Large intestine (tissue), 3 donors: ENCODE data around the gene CYP27C1. TPM values are rescaled to one million over a fixed set of nuclear protein-coding genes. Genes with fewer than 3 reads are reported as not detected.

Source experiments
- DNase-seq, 2 donors: peaks; one replicate each; pipeline versions ENCODE4 v3.0.0 to v3.0.0-alpha.2; 2013
- H3K27ac ChIP-seq: one replicate; pipeline ENCODE4 v1.5.1; 2013; ENCODE audit warnings: low read length
- H3K27me3 ChIP-seq: 2 replicates; pipeline ENCODE4 v1.6.1; 2013; ENCODE audit warnings: low read length; ENCODE audit not compliant: control insufficient read depth, insufficient read depth
- H3K36me3 ChIP-seq: 2 replicates; pipeline ENCODE4 v1.6.1; 2013; ENCODE audit warnings: low read length; ENCODE audit not compliant: control insufficient read depth, insufficient read depth
- H3K4me1 ChIP-seq: one replicate; pipeline ENCODE4 v1.6.1; 2013; ENCODE audit warnings: low read length; ENCODE audit not compliant: control insufficient read depth, insufficient read depth
- H3K4me3 ChIP-seq: one replicate; pipeline ENCODE4 v1.5.1; 2013; ENCODE audit warnings: low read length
- H3K9me3 ChIP-seq: one replicate; pipeline ENCODE4 v1.6.1; 2013; ENCODE audit warnings: mild to moderate bottlenecking, low read depth, low read length, moderate library complexity; ENCODE audit not compliant: control insufficient read depth
- WGBS: methylation state at CpG from one replicate; pipeline ENCODE4 v1.1.5; 2013; ENCODE audit warnings: low lambda C conversion rate; ENCODE audit not compliant: insufficient coverage; 5-methylcytosine and 5-hydroxymethylcytosine counted together
- polyA plus RNA-seq: library from polyadenylated mRNA; unstranded; fragments of 120-200 nt; gene quantifications from one replicate; pipeline ENCODE4 v1.2.1, GENCODE V29; 2013

The CYP27C1 gene
- polyA plus RNA-seq, 1 donor: 2.0 TPM

GRCh38 chr2:127193164-127193966 lies 26.7 kb downstream of the CYP27C1 start:
- WGBS: no CpG with 5 or more reads among the region's 26 CpGs
- Histone ChIP-seq H3K4me1 (no peaks in the 10 kb centered on the region), H3K27ac (no peak overlapping the region), H3K36me3 (no peaks in the 10 kb centered on the region), H3K9me3 (peaks cover 4% of the 10 kb centered on the region), H3K4me3 (no peak overlapping the region), H3K27me3 (no peaks in the 10 kb centered on the region)
- DNase-seq: no peak

GRCh38 chr2:127191331-127192219 lies 28.5 kb downstream of the CYP27C1 start:
- peaks cover 2% of the 10 kb centered on the region for H3K27me3 ChIP-seq
- no peak overlapping the region for H3K27ac ChIP-seq
- WGBS: no CpG with 5 or more reads among the region's 13 CpGs
- no peak overlapping the region for H3K4me3 ChIP-seq
- H3K36me3 ChIP-seq: no peaks in the 10 kb centered on the region
- no peak for DNase-seq
- H3K9me3 ChIP-seq: peaks cover 4% of the 10 kb centered on the region
- no peaks in the 10 kb centered on the region for H3K4me1 ChIP-seq

GRCh38 chr2:127188797-127189196 lies 31.3 kb downstream of the CYP27C1 start:
- Histone ChIP-seq H3K36me3 (no peaks in the 10 kb centered on the region), H3K27ac (no peak overlapping the region), H3K4me1 (no peaks in the 10 kb centered on the region), H3K4me3 (no peak overlapping the region), H3K9me3 (peaks cover 4% of the 10 kb centered on the region), H3K27me3 (peaks cover 2% of the 10 kb centered on the region)
- DNase-seq: no peak
- no CpG with 5 or more reads among the region's 8 CpGs for WGBS

- no peak for DNase-seq
- no peaks in the 10 kb centered on the region for H3K4me1 ChIP-seq
- H3K4me3 ChIP-seq: no peak overlapping the region
- WGBS: 100% methylated on average over 1 of the region's 10 CpGs
- no peaks in the 10 kb centered on the region for H3K36me3 ChIP-seq
- no peaks in the 10 kb centered on the region for H3K9me3 ChIP-seq
- no peak overlapping the region for H3K27ac ChIP-seq
- peaks cover 2% of the 10 kb centered on the region for H3K27me3 ChIP-seq
Observed at GRCh38 chr2:127187831-127188230, 32.3 kb downstream of the CYP27C1 start.

- no CpG with 5 or more reads among the region's 17 CpGs for WGBS
- H3K27ac ChIP-seq: no peak overlapping the region
- H3K9me3 ChIP-seq: no peaks in the 10 kb centered on the region
- DNase-seq: no peak
- H3K36me3 ChIP-seq: no peaks in the 10 kb centered on the region
- H3K27me3 ChIP-seq: peaks cover 2% of the 10 kb centered on the region
- no peak overlapping the region for H3K4me3 ChIP-seq
- no peaks in the 10 kb centered on the region for H3K4me1 ChIP-seq
Observed at GRCh38 chr2:127187081-127187775, 32.9 kb downstream of the CYP27C1 start.

GRCh38 chr2:127185705-127186104 lies 34.4 kb downstream of the CYP27C1 start:
- Histone ChIP-seq H3K9me3 (no peaks in the 10 kb centered on the region), H3K27ac (no peak overlapping the region), H3K27me3 (peaks cover 2% of the 10 kb centered on the region), H3K4me1 (no peaks in the 10 kb centered on the region), H3K36me3 (no peaks in the 10 kb centered on the region), H3K4me3 (no peak overlapping the region)
- DNase-seq: no peak
- no CpG with 5 or more reads among the region's 4 CpGs for WGBS

- H3K27me3 ChIP-seq: peaks cover 2% of the 10 kb centered on the region
- H3K27ac ChIP-seq: no peak overlapping the region
- H3K4me3 ChIP-seq: no peak overlapping the region
- no peaks in the 10 kb centered on the region for H3K9me3 ChIP-seq
- WGBS: 100% methylated on average over 1 of the region's 9 CpGs
- H3K36me3 ChIP-seq: no peaks in the 10 kb centered on the region
- H3K4me1 ChIP-seq: no peaks in the 10 kb centered on the region
- no peak for DNase-seq
Observed at GRCh38 chr2:127185093-127185492, 35.0 kb downstream of the CYP27C1 start.

GRCh38 chr2:127183771-127184170 lies 36.3 kb downstream of the CYP27C1 start:
- DNase-seq: no peak
- Histone ChIP-seq H3K27me3 (peaks cover 2% of the 10 kb centered on the region), H3K4me1 (no peaks in the 10 kb centered on the region), H3K36me3 (no peaks in the 10 kb centered on the region), H3K9me3 (no peaks in the 10 kb centered on the region), H3K27ac (no peak overlapping the region), H3K4me3 (no peak overlapping the region)
- 65% methylated on average over 2 of the region's 3 CpGs for WGBS

- H3K9me3 ChIP-seq: no peaks in the 10 kb centered on the region
- H3K4me1 ChIP-seq: no peaks in the 10 kb centered on the region
- WGBS: no CpG with 5 or more reads among the region's 10 CpGs
- H3K27me3 ChIP-seq: peaks cover 2% of the 10 kb centered on the region
- no peak for DNase-seq
- no peak overlapping the region for H3K4me3 ChIP-seq
- H3K36me3 ChIP-seq: no peaks in the 10 kb centered on the region
- H3K27ac ChIP-seq: no peak overlapping the region
Observed at GRCh38 chr2:127182626-127183458, 37.3 kb downstream of the CYP27C1 start.
